HG03354 (cell line): ENCODE measurements around the gene UPF3A.
"Not testable (repeated sequence)": the region's sequence is repeated elsewhere in the genome, so short reads cannot be mapped to it uniquely, and the experiment has no call there.

Experiments used
- ATAC-seq: cut with Tn5 transposase; IDR thresholded peaks from one replicate; pipeline ENCODE4 v1.9.1; 2021; ENCODE audit warnings: mild to moderate bottlenecking; ENCODE audit not compliant: unreplicated experiment, poor library complexity, severe bottlenecking

Gene UPF3A

GRCh38 chr13:114281351-114282040 lies at the start of gene UPF3A:
TSS of gene UPF3A (plus strand) at chr13:114281601. CDS start at chr13:114281640, 39 bp downstream.
- ATAC-seq, result peak; percentile 72

GRCh38 chr13:114231886-114232285 lies 49.5 kb upstream of the UPF3A start:
- no peak for ATAC-seq

GRCh38 chr13:114234266-114234644 lies 47.1 kb upstream of the UPF3A start:
- no peak for ATAC-seq

- peak; percentile 90 for ATAC-seq
Measured at GRCh38 chr13:114234645-114235421, 46.6 kb upstream of the UPF3A start, which contains the start of gene CDC16. TSS of gene CDC16 (plus strand) at chr13:114234897. CDS start at chr13:114235085, 188 bp downstream.

- ATAC-seq, result no peak
Measured at GRCh38 chr13:114235697-114236096, 45.7 kb upstream of the UPF3A start.

- ATAC-seq, result no peak
Measured at GRCh38 chr13:114236227-114236626, 45.2 kb upstream of the UPF3A start.

GRCh38 chr13:114237415-114238112 lies 43.8 kb upstream of the UPF3A start:
- no peak for ATAC-seq

- ATAC-seq, result no peak
Measured at GRCh38 chr13:114241918-114242317, 39.5 kb upstream of the UPF3A start.

- ATAC-seq, result no peak
Measured at GRCh38 chr13:114243971-114244370, 37.4 kb upstream of the UPF3A start.

GRCh38 chr13:114244637-114245036 lies 36.8 kb upstream of the UPF3A start:
- ATAC-seq, result no peak

- ATAC-seq, result no peak
Measured at GRCh38 chr13:114248011-114248410, 33.4 kb upstream of the UPF3A start.

GRCh38 chr13:114249077-114249476 lies 32.3 kb upstream of the UPF3A start:
- ATAC-seq, result no peak

- not testable (repeated sequence) for ATAC-seq
Measured at GRCh38 chr13:114251639-114252440, 29.6 kb upstream of the UPF3A start.

- ATAC-seq, result no peak
Measured at GRCh38 chr13:114256547-114256946, 24.9 kb upstream of the UPF3A start.

GRCh38 chr13:114257014-114257413 lies 24.4 kb upstream of the UPF3A start:
- no peak for ATAC-seq

GRCh38 chr13:114258589-114258988 lies 22.8 kb upstream of the UPF3A start:
- ATAC-seq, result no peak

- no peak for ATAC-seq
Measured at GRCh38 chr13:114259374-114259773, 22.0 kb upstream of the UPF3A start.

GRCh38 chr13:114259974-114260373 lies 21.4 kb upstream of the UPF3A start:
- ATAC-seq, result peak; percentile 65

GRCh38 chr13:114260814-114261213 lies 20.6 kb upstream of the UPF3A start:
- ATAC-seq, result no peak
